ENCODE results near the gene CPT2.
"Not testable (repeated sequence)": the region's sequence is repeated elsewhere in the genome, so short reads cannot be mapped to it uniquely, and the experiment has no call there.

CPT2 gene

DNA sequence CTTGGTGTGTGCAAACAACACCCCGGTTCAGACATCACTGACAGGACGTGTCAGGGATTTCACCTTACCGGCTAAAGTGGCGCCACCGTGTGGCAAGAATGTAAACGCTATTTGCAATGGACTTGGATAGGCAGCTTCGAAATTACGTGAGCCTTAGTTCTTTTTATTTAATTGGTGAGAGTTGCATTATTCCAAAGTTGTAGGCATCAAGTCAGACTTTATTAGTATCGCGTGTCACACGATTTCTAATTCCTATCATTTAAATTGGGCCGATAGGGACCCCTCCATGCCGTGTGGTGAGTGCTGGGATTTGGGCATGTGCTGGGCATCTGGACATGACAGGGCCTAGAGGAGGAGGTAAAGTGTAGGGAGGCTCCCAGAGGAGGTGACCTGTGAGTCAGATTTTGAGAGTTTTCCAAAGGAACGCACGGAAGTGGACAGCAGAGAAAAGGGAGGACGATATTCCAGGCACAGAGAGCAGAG is 14.5 kb upstream of the CPT2 start:
- peak; percentile 71 to 84 (median 82) for DNase-seq (ENCODE audit: low read depth in 2 of 3, low spot score in 1 of 3)

DNA sequence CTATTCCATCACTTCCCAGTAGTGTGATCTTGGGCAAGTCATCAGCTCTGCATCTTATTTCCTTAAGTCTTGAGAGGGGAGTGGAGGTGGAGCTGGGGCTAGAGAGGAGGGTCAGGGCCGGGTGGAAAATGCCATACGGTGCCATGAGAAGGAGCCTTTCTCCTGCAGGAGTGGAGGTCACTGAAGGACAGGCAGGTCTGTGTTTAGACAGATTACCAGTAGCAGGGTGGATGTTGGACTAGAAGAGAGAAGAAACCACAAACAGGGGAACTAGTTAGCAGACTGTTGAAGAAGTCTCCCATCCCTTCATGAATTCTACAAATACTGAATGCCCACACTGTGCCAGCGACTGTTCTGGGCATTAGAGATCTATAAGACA is 13.9 kb upstream of the CPT2 start:
- no peak for DNase-seq (ENCODE audit: low read depth in 2 of 3, low spot score in 1 of 3)

- no peak for DNase-seq (ENCODE audit: low read depth in 2 of 3, low spot score in 1 of 3)
Measured at GRCh38 chr1:53183095-53183990, 13.3 kb upstream of the CPT2 start.

DNA sequence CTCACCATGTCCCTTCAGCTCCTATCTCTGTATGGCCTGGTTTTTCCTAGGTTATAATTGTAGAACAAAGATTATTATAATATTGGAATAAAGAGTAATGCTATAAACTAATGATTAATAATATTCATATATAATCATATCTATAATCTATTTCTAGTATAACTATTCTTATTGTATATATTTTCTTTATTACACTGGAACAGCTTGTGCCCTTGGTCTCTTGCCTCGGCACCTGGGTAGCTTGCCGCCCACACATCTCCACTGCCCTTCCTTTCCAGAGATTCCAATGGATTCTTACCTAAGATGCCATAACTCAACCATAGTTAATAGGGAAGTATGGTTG is 10.7 kb upstream of the CPT2 start:
- not testable (repeated sequence) for DNase-seq (ENCODE audit: low read depth in 2 of 3, low spot score in 1 of 3)

DNA sequence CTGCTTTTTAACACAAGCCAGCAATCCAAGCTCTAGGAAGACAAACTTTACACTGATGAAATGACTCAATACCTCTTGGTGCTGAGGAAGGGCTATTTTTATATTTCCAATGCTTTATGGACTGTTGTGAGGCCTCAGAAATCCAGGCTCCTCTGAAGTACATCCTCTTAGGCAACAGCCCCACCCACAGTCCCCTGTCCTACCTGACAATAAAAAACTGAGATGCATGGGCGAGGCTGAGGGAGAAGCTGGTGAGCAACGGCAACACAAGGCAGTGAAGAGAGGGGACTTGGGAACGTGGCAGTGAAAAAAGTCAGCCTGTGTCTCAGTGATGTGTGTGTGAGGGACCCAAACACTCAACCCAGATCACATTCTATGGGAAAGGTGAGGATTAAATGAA is 10.1 kb upstream of the CPT2 start:
- no peak for DNase-seq (ENCODE audit: low read depth in 2 of 3, low spot score in 1 of 3)

DNA sequence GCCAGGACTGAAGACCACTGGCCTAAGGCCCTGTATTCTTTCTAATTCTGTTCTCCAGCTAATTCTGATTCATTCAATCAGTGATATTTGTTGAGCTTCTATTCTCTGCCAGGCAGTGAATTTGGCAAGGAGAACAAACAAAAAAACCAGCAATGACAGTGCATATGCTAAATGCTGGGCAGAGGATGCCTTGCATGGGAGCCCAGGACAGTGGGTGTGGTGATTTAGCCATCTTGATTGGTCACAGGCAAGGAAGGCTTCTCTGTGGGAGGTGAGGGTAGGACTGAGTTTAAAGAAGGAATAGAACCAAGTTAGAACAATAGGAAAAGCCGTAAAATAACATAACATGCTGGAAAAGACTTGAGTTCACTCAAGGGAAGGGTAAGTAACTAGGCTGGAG is 9.2 kb upstream of the CPT2 start:
- no peak for DNase-seq (ENCODE audit: low read depth in 2 of 3, low spot score in 1 of 3)

GRCh38 chr1:53188099-53188498 is 8.5 kb upstream of the CPT2 start:
- no peak for DNase-seq (ENCODE audit: low read depth in 2 of 3, low spot score in 1 of 3)

DNA sequence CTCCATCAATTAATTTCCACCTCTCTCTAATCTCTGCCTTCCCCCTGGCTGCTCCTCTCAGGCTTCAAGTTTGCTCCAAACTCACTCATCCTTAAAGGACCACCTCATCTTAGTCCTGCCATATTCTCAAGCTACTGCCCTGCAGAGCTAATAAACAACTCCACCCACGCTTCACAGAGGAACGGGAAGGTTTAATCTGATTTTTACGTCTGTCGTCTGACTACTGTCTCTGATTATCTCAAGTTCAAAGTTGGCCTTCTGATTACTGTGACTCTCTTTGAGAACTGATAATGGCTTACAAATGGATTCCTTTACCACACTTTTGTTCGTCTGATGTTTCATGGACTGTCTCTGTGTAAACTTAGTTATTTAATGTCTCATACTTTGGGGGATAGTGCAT is 7.6 kb upstream of the CPT2 start:
- DNase-seq (ENCODE audit: low read depth in 2 of 3, low spot score in 1 of 3), result no peak

DNA sequence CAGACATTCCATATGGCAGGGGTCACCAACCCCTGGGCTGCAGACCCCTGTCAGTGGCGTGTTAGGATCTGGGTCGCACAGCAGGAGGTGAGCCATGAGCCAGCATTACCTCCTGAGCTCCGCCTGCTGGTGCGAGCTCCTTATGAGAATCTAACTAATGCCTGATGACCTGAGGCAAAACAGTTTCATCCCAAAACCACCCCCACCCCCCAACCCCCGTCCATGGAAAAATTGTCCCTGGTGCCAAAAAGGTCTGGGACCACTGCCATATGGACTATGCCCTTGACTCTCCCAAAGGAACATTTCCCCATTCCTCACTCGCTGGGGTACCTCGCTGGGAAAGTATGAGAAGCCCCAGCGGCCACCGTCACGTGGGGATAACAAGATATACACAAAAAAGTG is 6.4 kb upstream of the CPT2 start:
- no peak for DNase-seq (ENCODE audit: low read depth in 2 of 3, low spot score in 1 of 3)

DNA sequence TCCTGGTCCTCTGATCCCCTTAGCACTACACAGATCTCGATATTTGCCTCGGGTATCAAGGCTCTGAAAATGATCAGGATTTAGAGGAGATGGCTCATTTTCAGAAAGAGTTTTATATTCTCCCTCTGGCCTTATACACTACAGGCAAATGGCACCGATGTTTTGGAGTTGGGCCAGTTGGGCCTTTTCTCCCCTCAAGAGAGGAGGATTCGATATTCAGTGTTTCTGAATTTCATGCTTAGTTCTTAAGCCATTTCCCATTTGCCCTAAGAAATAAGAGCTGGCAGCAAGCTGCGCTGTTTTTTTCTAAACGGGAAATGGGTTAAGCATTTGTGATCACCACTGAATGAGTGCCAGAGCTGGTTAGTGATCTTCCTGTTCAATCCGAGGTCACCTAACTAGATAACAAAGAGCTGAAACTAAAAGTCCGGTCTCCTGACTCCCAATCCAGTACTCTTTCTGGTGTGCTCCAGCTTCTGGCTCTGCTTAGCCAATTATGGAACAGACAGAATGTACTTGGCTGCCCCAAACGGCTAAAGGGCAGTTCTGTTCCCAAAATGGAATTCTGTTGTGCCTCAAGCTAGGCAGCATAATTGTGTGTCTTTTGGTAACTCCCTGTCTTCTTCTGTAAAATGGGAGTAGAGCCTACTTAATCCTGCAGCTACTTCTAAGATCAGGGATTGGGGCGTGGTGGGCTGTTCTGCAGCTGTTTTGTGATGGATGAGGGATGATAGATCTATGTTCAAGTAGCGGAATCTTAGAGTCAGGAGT is 1.2 kb upstream of the CPT2 start:
- DNase-seq (ENCODE audit: low read depth in 2 of 3, low spot score in 1 of 3), result no peak

DNA sequence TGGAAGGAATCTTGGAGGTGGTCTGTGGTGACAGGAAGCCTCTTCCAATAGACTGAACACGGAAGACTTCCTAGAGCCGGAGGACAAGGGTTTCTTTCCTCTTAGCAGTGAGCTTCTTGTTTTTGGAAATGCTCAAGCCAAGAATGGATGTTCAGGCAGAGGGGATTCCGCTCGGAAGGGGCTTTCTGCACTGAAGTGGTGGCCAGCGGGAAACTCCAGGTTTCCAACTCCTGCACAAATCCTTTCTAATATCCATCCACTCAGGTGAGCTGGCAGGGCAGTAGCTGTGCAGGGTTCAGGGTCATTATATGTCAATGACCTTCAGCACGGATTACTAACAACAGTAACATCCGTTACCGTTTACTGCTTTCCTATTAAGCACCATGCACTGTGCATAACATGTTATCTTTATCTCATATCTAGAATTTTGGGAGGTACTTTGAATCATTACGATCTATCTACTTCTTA is 573 bp upstream of the CPT2 start:
- DNase-seq (ENCODE audit: low read depth in 2 of 3, low spot score in 1 of 3), result no peak

DNA sequence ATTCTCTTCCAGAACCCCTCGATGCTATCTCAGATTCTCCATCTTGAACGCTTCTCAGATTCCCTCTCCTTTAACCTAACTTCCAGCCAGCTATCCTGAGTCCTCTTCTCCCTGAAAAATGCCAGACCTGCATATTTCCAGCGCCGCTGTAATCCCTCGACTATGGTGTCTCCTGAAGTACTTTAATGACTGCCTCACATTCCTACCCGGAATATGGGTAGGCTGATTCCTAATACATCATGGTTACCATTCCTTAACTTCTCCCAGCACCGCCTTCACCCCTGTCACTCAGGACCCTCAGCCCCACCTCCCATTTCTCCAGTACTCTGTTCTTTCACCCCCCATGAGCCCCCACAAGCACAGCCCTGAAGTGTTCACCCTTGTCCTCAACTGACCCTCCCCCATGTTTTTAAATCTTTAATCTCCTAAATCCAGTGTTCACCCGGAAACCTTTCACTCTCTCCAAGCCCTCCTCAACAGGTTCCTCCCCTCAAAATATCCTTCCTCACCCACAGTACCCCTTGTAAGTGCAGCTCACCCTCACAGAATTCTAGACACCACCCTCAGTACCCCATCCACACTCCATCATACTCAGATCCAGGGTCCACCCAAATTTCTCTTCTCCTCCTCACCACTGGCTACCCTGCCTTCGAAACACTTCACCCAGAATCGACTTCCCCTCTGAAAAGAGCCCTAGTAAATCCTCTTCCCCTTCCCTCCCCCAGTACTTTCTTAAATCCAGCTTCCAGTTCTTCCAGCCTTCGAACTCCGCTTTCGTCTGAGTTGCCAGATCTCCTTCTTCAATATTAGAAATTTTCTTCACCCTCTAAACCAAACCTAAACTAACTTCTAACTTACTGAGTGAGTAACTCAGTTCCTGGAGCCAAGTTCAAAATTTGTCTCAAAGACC is 922 bp downstream of the CPT2 start:
- DNase-seq (ENCODE audit: low read depth in 2 of 3, low spot score in 1 of 3), result no peak

DNA sequence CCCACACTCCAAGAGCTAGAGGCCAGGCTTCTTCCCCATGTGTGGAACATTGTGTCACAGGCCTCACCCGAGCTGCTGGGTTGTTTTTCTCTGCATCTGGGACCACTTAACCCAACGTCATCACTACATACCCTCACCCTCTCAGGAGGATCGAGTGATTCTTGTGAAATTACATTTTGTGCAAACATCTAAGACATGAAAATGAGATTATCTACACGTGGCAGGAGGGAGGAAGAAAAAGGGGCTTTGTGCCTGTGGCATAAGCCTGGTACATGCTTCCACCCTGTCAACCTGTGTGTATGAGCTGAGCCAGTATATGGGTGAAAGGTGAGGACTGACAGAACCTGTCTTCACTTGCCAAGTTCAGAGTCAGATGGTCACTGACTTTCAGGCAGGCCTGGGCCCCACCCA is 1.6 kb downstream of the CPT2 start:
- DNase-seq (ENCODE audit: low read depth in 2 of 3, low spot score in 1 of 3), result no peak

- DNase-seq (ENCODE audit: low read depth in 2 of 3, low spot score in 1 of 3), result no peak
Measured at GRCh38 chr1:53203466-53203865, 6.8 kb downstream of the CPT2 start.

GRCh38 chr1:53205496-53205895 is 8.9 kb downstream of the CPT2 start:
- DNase-seq (ENCODE audit: low read depth in 2 of 3, low spot score in 1 of 3), result not testable (repeated sequence)

- DNase-seq (ENCODE audit: low read depth in 2 of 3, low spot score in 1 of 3), result not testable (repeated sequence)
Measured at GRCh38 chr1:53206083-53206685, 9.6 kb downstream of the CPT2 start.

- DNase-seq (ENCODE audit: low read depth in 2 of 3, low spot score in 1 of 3), result no peak
Measured at GRCh38 chr1:53206735-53207379, 10.2 kb downstream of the CPT2 start.

DNA sequence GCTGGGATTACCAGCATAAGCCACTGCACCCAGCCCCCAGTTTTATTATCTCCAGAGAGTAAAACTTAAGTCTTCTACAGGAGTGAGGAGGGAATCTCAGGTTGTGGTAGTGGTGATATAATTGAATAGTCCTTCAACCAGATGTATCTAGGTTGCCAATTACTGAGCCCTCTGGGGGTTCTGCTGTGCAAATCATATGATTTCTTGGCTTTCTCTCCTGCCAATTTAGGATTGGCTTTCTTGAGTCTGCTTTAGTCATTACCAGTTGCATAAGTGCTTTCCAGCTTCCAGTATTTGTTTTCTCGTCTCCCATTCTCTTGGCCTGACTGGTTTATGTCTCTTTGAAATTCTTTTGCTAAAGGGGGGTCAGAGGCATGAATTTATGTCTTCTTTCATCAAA is 11.1 kb downstream of the CPT2 start:
- DNase-seq (ENCODE audit: low read depth in 2 of 3, low spot score in 1 of 3), result no peak

DNA sequence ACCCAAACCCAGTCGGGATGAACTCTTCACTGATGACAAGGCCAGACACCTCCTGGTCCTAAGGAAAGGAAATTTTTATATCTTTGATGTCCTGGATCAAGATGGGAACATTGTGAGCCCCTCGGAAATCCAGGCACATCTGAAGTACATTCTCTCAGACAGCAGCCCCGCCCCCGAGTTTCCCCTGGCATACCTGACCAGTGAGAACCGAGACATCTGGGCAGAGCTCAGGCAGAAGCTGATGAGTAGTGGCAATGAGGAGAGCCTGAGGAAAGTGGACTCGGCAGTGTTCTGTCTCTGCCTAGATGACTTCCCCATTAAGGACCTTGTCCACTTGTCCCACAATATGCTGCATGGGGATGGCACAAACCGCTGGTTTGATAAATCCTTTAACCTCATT is 13.7 kb downstream of the CPT2 start:
- DNase-seq (ENCODE audit: low read depth in 2 of 3, low spot score in 1 of 3), result no peak

DNA sequence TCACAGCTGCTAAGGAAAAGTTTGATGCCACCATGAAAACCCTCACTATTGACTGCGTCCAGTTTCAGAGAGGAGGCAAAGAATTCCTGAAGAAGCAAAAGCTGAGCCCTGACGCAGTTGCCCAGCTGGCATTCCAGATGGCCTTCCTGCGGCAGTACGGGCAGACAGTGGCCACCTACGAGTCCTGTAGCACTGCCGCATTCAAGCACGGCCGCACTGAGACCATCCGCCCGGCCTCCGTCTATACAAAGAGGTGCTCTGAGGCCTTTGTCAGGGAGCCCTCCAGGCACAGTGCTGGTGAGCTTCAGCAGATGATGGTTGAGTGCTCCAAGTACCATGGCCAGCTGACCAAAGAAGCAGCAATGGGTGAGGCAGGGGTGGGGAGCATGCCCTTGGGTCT is 14.3 kb downstream of the CPT2 start:
- DNase-seq (ENCODE audit: low read depth in 2 of 3, low spot score in 1 of 3), result no peak
